Erythroblast (primary cell): ENCODE results near the gene MGAT4A.

Experiments
- GATA1 ChIP-seq: IDR thresholded peaks from 2 replicates; pipeline ENCODE4 v1.6.1; 2011; ENCODE audit warnings: low read depth, mild to moderate bottlenecking, control low read depth, low read length, moderate library complexity
- POLR2A ChIP-seq: IDR thresholded peaks from 2 replicates; pipeline ENCODE4 v1.6.1; 2011; ENCODE audit warnings: mild to moderate bottlenecking, low read length

DNA sequence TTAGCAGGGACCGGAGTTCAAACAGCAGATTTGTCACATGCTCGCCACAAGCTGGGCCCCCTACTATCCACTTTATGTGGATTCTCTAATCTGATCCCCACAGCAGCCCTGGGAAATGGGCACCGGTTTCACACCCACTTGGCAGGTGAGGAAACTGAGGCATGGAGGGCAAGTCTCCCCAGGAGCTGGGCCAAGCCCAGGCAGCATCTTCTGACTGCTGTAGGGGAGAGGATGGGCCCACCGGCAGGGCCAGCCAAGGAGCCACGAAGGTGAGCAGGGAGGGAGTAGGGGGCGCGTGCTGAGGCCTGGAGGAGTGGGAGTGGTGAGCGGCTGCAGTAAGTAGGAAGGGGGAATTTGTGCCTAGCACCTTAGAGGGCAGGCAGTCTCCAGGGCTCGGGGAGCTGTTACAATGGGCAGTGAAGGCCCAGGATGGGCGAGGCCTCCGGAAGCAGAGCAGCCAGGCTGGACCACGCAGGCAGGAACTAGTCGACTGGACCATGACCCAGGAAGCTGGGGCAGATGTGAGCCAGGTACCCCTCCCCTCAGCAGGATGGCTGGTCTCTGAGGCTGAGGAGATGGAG, 159.7 kb downstream of the MGAT4A start:
- no peak for TF ChIP-seq POLR2A
- no peak for TF ChIP-seq GATA1
